Lung (tissue), 12 donors: ENCODE data around the gene RCE1. TPM values are rescaled to one million over a fixed set of nuclear protein-coding genes. Genes with fewer than 3 reads are reported as not detected.

Experiments used
- ATAC-seq: fragments of 200-7000 bp; cut with Tn5 transposase; one replicate; pipeline ENCODE4 v1.9.1; 2020; ENCODE audit warnings: moderate number of reproducible peaks; ENCODE audit not compliant: insufficient read depth, low FRiP score
- DNase-seq, 3 donors: peaks; one replicate each; pipeline ENCODE4 v3.0.0-alpha.2; 2013 to 2017
- H3K27ac ChIP-seq, 2 donors: one replicate each; pipeline ENCODE4 v1.5.1; 2013; ENCODE audit warnings: mild to moderate bottlenecking in 2 of 2, moderate library complexity in 2 of 2, control low read depth in 1 of 2, inconsistent platforms in 1 of 2, low read depth in 1 of 2, low read length in 1 of 2
- H3K27me3 ChIP-seq, 3 donors: one replicate each; pipeline ENCODE4 v1.5.1; 2013; ENCODE audit warnings: low read length in 2 of 3; ENCODE audit not compliant: control insufficient read depth in 3 of 3, insufficient read depth in 3 of 3
- H3K36me3 ChIP-seq, 4 donors: one replicate each; pipeline ENCODE4 v1.5.1; 2013; ENCODE audit warnings: low read length in 4 of 4, mild to moderate bottlenecking in 1 of 4, moderate library complexity in 1 of 4; ENCODE audit not compliant: control insufficient read depth in 4 of 4, insufficient read depth in 4 of 4
- H3K4me1 ChIP-seq, 5 donors: one replicate each; pipeline ENCODE4 v1.5.1; 2013; ENCODE audit warnings: low read length in 5 of 5, mild to moderate bottlenecking in 2 of 5, moderate library complexity in 1 of 5; ENCODE audit not compliant: control insufficient read depth in 5 of 5, insufficient read depth in 5 of 5
- H3K4me3 ChIP-seq: one replicate; pipeline ENCODE4 v1.5.1; 2013; ENCODE audit warnings: mild to moderate bottlenecking, control low read depth, moderate library complexity
- H3K9ac ChIP-seq, 2 donors: one replicate each; pipeline ENCODE4 v1.5.1; 2013; ENCODE audit warnings: low read length in 2 of 2, control low read depth in 1 of 2; ENCODE audit not compliant: insufficient read depth in 1 of 2
- H3K9me3 ChIP-seq, 4 donors: one replicate each; pipeline ENCODE4 v1.5.1; 2013; ENCODE audit warnings: low read length in 3 of 4, mild to moderate bottlenecking in 1 of 4, moderate library complexity in 1 of 4; ENCODE audit not compliant: control insufficient read depth in 4 of 4, insufficient read depth in 3 of 4
- WGBS, 2 donors: extraction: QIAGEN DNeasy Blood & Tissue Kit; methylation state at CpG; one replicate each; pipeline ENCODE4 v1.1.7; 2013; 5-methylcytosine and 5-hydroxymethylcytosine counted together
- polyA plus RNA-seq, 2 donors: library from polyadenylated mRNA; stranded (reverse); fragments of 200-250 nt; gene quantifications; one replicate each; pipeline ENCODE4 v1.2.1, GENCODE V29; 2013
- total RNA-seq, 2 donors: library from RNA; depleted of rRNA in 1 of 2; stranded (reverse); fragments of >200 nt in 1 of 2; gene quantifications; one replicate each; pipeline ENCODE4 v1.2.1, GENCODE V29; 2014 to 2021
- TF ChIP-seq, protein P1 (sequence below): IDR thresholded peaks from 2 replicates; pipeline ENCODE4 v1.5.1; 2012; ENCODE audit warnings: mild to moderate bottlenecking; ENCODE audit errors: control extremely low read depth, extremely low read depth
- donor health status: control.
- donor health status: control.
- donor health status: Bipolar disorder and iron deficiency.
- donor health status: healthy.
- donor health status: DM: yes; HTN: yes; CAD: no.

RCE1 gene
- total and polyA plus RNA-seq, 4 donors, result 8.7 to 24.0 (median 21.2) TPM

DNA sequence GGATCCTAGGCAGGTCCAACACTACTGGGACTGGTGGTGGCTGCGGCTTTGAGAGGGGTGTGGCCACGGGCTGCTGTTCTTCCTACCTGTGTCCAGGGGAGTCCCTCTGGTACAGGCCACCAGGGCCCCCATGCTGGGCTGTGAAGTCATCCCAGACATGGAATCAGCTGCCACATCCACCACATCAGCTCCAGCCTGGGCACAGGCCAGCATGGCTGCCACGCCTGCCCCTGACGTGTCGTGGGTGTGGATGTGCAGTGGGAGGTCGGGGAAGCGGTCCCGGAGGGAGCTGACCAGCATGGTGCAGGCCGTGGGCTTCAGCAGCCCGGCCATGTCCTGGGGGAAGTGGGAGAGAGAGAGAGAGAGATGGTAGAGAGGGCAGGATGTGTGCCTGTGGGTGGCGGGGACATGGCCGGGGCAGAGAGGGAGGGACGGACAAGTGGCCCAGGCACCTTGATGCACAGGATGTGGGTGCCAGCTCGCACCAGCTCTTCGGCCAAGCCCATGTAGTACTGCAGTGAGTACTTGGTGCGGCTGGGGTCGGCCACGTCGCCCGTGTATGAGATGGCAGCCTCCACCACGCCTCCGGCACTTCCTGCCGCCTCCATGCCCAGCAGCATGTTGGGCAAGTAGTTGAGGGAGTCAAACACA is 7.5 kb downstream of the RCE1 start:
- Histone ChIP-seq H3K27ac (no peak overlapping the region), H3K4me3 (no peak overlapping the region), H3K4me1 (peaks cover 0 to 5% (median 3%) of the 10 kb centered on the region in 5 donors), H3K9ac (no peak overlapping the region), H3K36me3 (peaks cover 0 to 22% (median 1%) of the 10 kb centered on the region in 4 donors), H3K27me3 (no peaks in the 10 kb centered on the region), H3K9me3 (no peaks in the 10 kb centered on the region)
- TF ChIP-seq, protein P1, sequence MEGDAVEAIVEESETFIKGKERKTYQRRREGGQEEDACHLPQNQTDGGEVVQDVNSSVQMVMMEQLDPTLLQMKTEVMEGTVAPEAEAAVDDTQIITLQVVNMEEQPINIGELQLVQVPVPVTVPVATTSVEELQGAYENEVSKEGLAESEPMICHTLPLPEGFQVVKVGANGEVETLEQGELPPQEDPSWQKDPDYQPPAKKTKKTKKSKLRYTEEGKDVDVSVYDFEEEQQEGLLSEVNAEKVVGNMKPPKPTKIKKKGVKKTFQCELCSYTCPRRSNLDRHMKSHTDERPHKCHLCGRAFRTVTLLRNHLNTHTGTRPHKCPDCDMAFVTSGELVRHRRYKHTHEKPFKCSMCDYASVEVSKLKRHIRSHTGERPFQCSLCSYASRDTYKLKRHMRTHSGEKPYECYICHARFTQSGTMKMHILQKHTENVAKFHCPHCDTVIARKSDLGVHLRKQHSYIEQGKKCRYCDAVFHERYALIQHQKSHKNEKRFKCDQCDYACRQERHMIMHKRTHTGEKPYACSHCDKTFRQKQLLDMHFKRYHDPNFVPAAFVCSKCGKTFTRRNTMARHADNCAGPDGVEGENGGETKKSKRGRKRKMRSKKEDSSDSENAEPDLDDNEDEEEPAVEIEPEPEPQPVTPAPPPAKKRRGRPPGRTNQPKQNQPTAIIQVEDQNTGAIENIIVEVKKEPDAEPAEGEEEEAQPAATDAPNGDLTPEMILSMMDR, result no peak
- 89 to 93% methylated on average over 23 of the region's 23 CpGs for whole genome bisulfite sequencing, 2 donors
- ATAC-seq, result no peak
- peak in 1 of 3 donors; percentile 8 for DNase-seq

DNA sequence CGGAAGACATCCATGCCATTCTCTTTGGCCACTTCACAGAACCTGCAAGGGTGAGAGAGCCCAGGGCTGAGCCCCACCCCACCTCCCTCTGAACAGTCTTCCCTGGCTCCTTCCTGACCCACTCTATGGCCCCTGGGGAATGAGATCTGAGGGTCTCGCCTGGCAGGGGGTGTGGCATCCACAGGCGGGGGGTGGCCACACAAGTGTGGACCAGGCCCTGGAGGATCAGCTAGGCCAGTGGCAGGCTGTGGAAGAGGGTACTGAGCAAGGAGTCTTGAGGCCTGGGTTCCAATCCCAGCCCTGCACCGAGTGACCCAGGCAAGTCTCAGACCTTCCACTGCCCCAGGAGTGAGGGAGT is 8.0 kb downstream of the RCE1 start:
- peaks cover 0 to 7% (median 3%) of the 10 kb centered on the region in 5 donors for H3K4me1 ChIP-seq
- no peak overlapping the region for H3K4me3 ChIP-seq
- DNase-seq, result peak in 1 of 3 donors; percentile 8
- H3K9ac ChIP-seq, result no peak overlapping the region
- 89 to 93% methylated on average over 4 of the region's 4 CpGs for WGBS, 2 donors
- no peak overlapping the region for H3K27ac ChIP-seq
- no peaks in the 10 kb centered on the region for H3K9me3 ChIP-seq
- no peak for ATAC-seq
- peaks cover 0 to 17% (median under 1%) of the 10 kb centered on the region in 4 donors for H3K36me3 ChIP-seq
- no peaks in the 10 kb centered on the region for H3K27me3 ChIP-seq
- TF ChIP-seq, protein P1, result no peak

DNA sequence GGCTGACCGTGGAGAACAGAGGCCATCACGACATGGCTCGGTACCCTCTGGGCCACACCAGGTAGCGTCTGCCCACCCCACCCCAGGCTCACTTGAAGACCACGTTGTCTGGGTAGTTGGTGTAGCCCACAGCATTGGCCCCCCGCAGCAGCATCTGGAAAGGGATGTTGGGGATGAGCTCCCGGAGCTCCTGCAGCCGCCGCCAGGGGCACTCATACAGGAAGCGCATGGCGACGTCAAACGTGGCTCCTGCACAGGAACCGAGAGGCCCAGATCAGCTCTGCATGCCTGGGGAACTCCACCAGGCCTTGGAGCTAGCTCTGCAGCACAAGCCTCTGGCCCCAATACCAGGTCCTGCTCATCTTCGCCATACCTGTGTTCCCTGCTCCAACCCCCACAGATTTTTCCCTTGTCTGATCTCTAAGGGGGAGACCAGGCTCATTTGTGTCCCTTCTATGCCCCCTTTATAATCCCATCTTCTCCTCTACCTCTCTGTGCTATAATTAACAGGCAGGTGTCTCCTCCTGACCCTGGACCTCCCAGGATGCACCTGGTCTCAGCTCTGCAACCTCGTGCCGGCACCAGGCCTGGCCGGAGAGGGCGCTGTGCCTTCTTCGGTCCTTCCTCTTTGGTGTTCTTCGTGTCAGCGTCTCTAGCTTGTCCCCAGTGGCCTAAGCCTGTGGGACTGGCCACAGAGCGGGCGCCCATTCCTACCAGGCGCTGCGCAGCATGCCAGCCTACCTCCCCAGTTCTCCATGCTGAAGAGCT is 8.6 kb downstream of the RCE1 start:
- no peaks in the 10 kb centered on the region for H3K27me3 ChIP-seq
- H3K9me3 ChIP-seq, result no peaks in the 10 kb centered on the region
- WGBS, 2 donors, result 64 to 72% methylated on average over 26 of the region's 26 CpGs
- H3K9ac ChIP-seq, result no peak overlapping the region
- DNase-seq (peak in 1 of 3 donors; percentile 14), ATAC-seq (no peak)
- H3K36me3 ChIP-seq, result peaks cover 0 to 13% (median 0%) of the 10 kb centered on the region in 4 donors
- no peak overlapping the region for H3K27ac ChIP-seq
- TF ChIP-seq, protein P1, result no peak
- peaks cover 0 to 7% (median 3%) of the 10 kb centered on the region in 5 donors for H3K4me1 ChIP-seq
- H3K4me3 ChIP-seq, result no peak overlapping the region
